Keratinocyte (primary cell): Measurements from ENCODE around the gene CST7. TPM values are rescaled to one million over a fixed set of nuclear protein-coding genes. Genes with fewer than 3 reads are reported as not detected.

ENCODE experiments used
- DNase-seq: peaks from one replicate; pipeline ENCODE4 v3.0.0-alpha.2; 2011; ENCODE audit warnings: low read depth, missing footprints, low spot score
- FAIRE-seq: peaks from 2 replicates; lab custom pipeline; 2011; peaks lifted over from hg19 to GRCh38; lab: Jason Lieb, UNC
- H2AFZ ChIP-seq: 2 replicates; pipeline ENCODE4 v1.6.0; 2012; ENCODE audit warnings: low read length, control low read depth, inconsistent platforms; ENCODE audit not compliant: control insufficient read depth
- H3K27ac ChIP-seq: 2 replicates; pipeline ENCODE4 v1.5.1; 2011; ENCODE audit warnings: low read length; ENCODE audit not compliant: control insufficient read depth, insufficient read depth
- H3K27me3 ChIP-seq: 3 replicates; pipeline ENCODE4 v1.6.0; 2011; ENCODE audit warnings: low read length; ENCODE audit not compliant: control insufficient read depth, insufficient read depth; ENCODE audit errors: extremely low read depth
- H3K36me3 ChIP-seq, 2 experiments: 2 replicates in 1 of 2; 3 replicates in 1 of 2; pipeline ENCODE4 v1.5.1; 2011; ENCODE audit warnings: low read length in 2 of 2, mild to moderate bottlenecking in 1 of 2; ENCODE audit not compliant: control insufficient read depth in 2 of 2, insufficient read depth in 2 of 2; ENCODE audit errors: extremely low read depth in 1 of 2
- H3K4me1 ChIP-seq: 3 replicates; pipeline ENCODE4 v1.5.1; 2011; ENCODE audit warnings: low read length; ENCODE audit not compliant: control insufficient read depth, insufficient read depth; ENCODE audit errors: extremely low read depth
- H3K4me2 ChIP-seq: 3 replicates; pipeline ENCODE4 v1.6.0; 2011; ENCODE audit warnings: low read depth, low read length; ENCODE audit not compliant: control insufficient read depth, insufficient read depth; ENCODE audit errors: extremely low read depth
- H3K4me3 ChIP-seq, 3 experiments: fragments of 200-600 bp in 1 of 3; sonication (generic) in 1 of 3; 2 replicates in 2 of 3; 3 replicates in 1 of 3; pipeline ENCODE4 v1.5.1; 2011 to 2016; ENCODE audit warnings: low read length in 3 of 3, mild to moderate bottlenecking in 3 of 3, control low read depth in 2 of 3, inconsistent platforms in 1 of 3, low read depth in 1 of 3, mixed read lengths in 1 of 3, mixed run types in 1 of 3, moderate library complexity in 1 of 3; ENCODE audit not compliant: control insufficient read depth in 2 of 3, insufficient read depth in 2 of 3; ENCODE audit errors: extremely low read depth in 1 of 3
- H3K79me2 ChIP-seq: 2 replicates; pipeline ENCODE4 v1.6.0; 2012; ENCODE audit warnings: low read length; ENCODE audit not compliant: control insufficient read depth, insufficient read depth
- H3K9ac ChIP-seq: 3 replicates; pipeline ENCODE4 v1.6.0; 2011; ENCODE audit warnings: low read length; ENCODE audit not compliant: control insufficient read depth, insufficient read depth; ENCODE audit errors: extremely low read depth
- H3K9me1 ChIP-seq: 3 replicates; pipeline ENCODE4 v1.6.0; 2011; ENCODE audit warnings: low read length; ENCODE audit not compliant: control insufficient read depth, insufficient read depth; ENCODE audit errors: extremely low read depth
- H3K9me3 ChIP-seq: 2 replicates; pipeline ENCODE4 v1.5.1; 2012; ENCODE audit warnings: low read depth, low read length; ENCODE audit not compliant: control insufficient read depth
- H4K20me1 ChIP-seq: 3 replicates; pipeline ENCODE4 v1.6.0; 2011; ENCODE audit warnings: low read length; ENCODE audit not compliant: control insufficient read depth, insufficient read depth; ENCODE audit errors: extremely low read depth
- EZH2 ChIP-seq: IDR thresholded peaks from one replicate; pipeline ENCODE4 v1.6.1; 2012; ENCODE audit warnings: inconsistent platforms, mild to moderate bottlenecking, low read length, moderate library complexity
- dilution Hi-C: fragments of 300-500 bp; cut with MboI; formaldehyde crosslinking; loops from one replicate; pipeline ENCODE4 v1.7.0; 2020; ENCODE audit warnings: low sequenced_read_pairs; ENCODE audit not compliant: extremely low pct_ligation_motif_present
- polyA plus RNA-seq, 5 experiments: library from polyadenylated mRNA; depleted of rRNA in 3 of 5; stranded (reverse) in 3 of 5; stranded (forward) in 1 of 5; unstranded in 1 of 5; fragments of >200 nt; gene quantifications; 1 replicate in 1 of 5; 2 replicates in 3 of 5; 3 replicates in 1 of 5; pipeline versions ENCODE4 v1.2.1 to v1.2.3, GENCODE V29; 2011 to 2012; ENCODE audit warnings: missing spikeins in 2 of 5, low read depth in 1 of 5, low replicate concordance in 1 of 5
- TF ChIP-seq, protein P1 (sequence below), 3 experiments: IDR thresholded peaks in 1 of 3; conservative IDR thresholded peaks in 1 of 3; optimal IDR thresholded peaks in 1 of 3; 2 replicates in 2 of 3; 3 replicates in 1 of 3; pipeline versions ENCODE3 to v1.5.1; 2011; ENCODE audit warnings: low read length in 3 of 3, mild to moderate bottlenecking in 3 of 3, moderate library complexity in 2 of 3, control low read depth in 1 of 3, inconsistent platforms in 1 of 3; ENCODE audit not compliant: insufficient read depth in 2 of 3; ENCODE audit errors: extremely low read depth in 1 of 3

Gene CST7
- polyA plus RNA-seq, 1 donor (not counting 4 experiments of a cell fraction or from before 2014, with no cell fraction given), result not detected

DNA sequence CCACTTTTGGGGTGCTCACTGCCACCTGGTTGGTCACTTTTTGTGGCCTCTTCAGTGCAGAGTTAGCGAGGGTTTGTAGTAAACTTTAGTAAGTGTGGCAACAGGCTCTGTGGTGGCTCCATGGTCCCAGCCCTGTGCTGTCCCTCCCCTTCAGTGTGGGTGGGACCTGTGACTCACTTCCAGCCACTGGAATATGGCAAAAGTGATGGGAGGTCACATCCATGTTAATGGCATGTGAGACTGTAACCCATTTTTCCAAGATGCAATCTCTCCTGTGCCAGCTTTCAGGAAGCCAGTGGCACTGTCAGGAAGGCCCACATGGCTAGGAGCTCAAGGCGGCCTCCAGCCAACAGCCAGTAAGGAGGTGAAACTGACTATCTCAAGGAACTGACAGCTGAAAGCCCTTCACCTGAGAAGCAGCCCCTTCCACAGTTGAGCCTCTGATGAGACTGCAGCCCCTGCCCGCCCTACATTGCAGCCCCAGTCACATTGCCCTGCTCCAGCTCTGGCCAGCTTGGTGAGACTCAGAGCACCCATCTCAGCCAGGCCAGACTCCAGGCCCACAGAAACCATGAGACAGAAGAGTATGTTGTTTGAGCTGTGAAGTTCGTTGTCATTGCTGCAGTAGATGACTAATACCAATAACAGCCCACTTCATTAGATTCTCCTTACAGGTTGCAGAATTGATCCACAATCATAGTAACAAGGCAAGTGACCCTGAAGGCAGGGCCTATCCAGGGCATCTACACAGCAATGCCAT, 13.1 kb upstream of the CST7 start:
- H2AFZ ChIP-seq, result no peak overlapping the region
- H3K79me2 ChIP-seq, result no peaks in the 10 kb centered on the region
- H3K9me3 ChIP-seq, result no peaks in the 10 kb centered on the region
- TF ChIP-seq, protein P1, sequence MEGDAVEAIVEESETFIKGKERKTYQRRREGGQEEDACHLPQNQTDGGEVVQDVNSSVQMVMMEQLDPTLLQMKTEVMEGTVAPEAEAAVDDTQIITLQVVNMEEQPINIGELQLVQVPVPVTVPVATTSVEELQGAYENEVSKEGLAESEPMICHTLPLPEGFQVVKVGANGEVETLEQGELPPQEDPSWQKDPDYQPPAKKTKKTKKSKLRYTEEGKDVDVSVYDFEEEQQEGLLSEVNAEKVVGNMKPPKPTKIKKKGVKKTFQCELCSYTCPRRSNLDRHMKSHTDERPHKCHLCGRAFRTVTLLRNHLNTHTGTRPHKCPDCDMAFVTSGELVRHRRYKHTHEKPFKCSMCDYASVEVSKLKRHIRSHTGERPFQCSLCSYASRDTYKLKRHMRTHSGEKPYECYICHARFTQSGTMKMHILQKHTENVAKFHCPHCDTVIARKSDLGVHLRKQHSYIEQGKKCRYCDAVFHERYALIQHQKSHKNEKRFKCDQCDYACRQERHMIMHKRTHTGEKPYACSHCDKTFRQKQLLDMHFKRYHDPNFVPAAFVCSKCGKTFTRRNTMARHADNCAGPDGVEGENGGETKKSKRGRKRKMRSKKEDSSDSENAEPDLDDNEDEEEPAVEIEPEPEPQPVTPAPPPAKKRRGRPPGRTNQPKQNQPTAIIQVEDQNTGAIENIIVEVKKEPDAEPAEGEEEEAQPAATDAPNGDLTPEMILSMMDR (optimal IDR thresholded peaks at IDR 0.05 in 1 of 3, IDR thresholded peaks at IDR 0.05 in 1 of 3, conservative IDR thresholded peaks at IDR 0.05 in 1 of 3; ENCODE audit: extremely low read depth in 1 of 3, insufficient read depth in 2 of 3, low read length in 3 of 3), result no peak
- TF ChIP-seq EZH2, result no peak
- peaks cover 10% of the 10 kb centered on the region for H3K4me1 ChIP-seq
- H3K9ac ChIP-seq, result no peak overlapping the region
- FAIRE-seq, result no peak
- dilution Hi-C loops, result no loop called here
- H3K27ac ChIP-seq, result no peak overlapping the region
- H3K9me1 ChIP-seq, result no peaks in the 10 kb centered on the region
- no peaks in the 10 kb centered on the region for H3K27me3 ChIP-seq
- H4K20me1 ChIP-seq, result no peaks in the 10 kb centered on the region
- H3K4me2 ChIP-seq, result no peak overlapping the region
- no peak for DNase-seq
- H3K4me3 ChIP-seq, result no peak overlapping the region
- H3K36me3 ChIP-seq, result no peaks in the 10 kb centered on the region

DNA sequence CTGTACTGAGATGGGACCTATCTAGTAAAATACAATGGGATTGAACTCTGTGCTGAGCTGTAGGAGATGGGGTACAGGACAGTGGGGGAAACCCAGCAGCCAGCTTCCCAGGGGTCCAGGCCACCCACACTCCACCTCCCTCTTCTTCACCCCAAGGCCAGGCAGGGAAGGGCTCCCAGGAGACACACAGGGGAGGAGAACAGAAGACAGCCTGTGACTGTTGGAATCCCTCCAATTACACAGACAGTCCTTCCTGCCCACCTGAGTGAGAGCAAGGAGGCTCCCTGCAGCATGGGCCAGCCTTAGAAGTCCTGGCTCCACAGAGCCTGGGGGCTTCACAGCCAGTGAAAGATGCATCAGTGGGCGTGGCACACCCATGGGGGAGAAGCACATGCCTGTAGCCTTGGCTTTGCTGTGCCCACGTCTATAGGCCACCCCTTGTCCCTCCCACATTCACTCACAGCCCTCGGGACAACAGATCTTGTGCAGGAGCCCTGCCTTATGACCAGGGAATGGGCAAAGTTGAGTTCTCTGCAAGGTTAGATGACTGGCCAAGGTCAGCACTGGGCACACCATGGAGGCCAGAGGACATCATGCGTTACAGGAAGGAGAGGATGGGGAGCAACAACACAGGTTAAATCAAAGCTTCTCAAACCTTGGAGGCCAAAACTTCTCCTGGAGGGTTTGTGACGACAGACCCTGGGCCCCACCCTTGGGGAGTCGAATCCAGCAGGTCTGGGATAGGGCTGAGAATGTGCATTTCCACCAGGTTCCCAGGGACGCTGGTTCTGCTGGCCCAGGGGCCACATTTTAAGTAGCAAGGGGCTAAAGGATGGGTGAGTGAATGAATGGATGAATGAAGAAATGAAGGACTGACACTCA, 12.3 kb upstream of the CST7 start:
- no peaks in the 10 kb centered on the region for H3K79me2 ChIP-seq
- H3K9me1 ChIP-seq, result no peaks in the 10 kb centered on the region
- peaks cover 2% of the 10 kb centered on the region for H3K4me1 ChIP-seq
- dilution Hi-C loops, result no loop called here
- no peak overlapping the region for H3K4me3 ChIP-seq
- H3K27ac ChIP-seq, result no peak overlapping the region
- DNase-seq (no peak), FAIRE-seq (no peak)
- no peak overlapping the region for H3K4me2 ChIP-seq
- TF ChIP-seq EZH2, result no peak
- TF ChIP-seq, protein P1 (optimal IDR thresholded peaks at IDR 0.05 in 1 of 3, IDR thresholded peaks at IDR 0.05 in 1 of 3, conservative IDR thresholded peaks at IDR 0.05 in 1 of 3; ENCODE audit: extremely low read depth in 1 of 3, insufficient read depth in 2 of 3, low read length in 3 of 3), result no peak
- H4K20me1 ChIP-seq, result no peaks in the 10 kb centered on the region
- H2AFZ ChIP-seq, result no peak overlapping the region
- H3K9ac ChIP-seq, result no peak overlapping the region
- H3K27me3 ChIP-seq, result no peaks in the 10 kb centered on the region
- H3K9me3 ChIP-seq, result no peaks in the 10 kb centered on the region
- H3K36me3 ChIP-seq, result no peaks in the 10 kb centered on the region
